Islet precursor cell (in vitro differentiated cells): ENCODE measurements around the gene KITLG.
"Not testable (repeated sequence)": the region's sequence is repeated elsewhere in the genome, so short reads cannot be mapped to it uniquely, and the experiment has no call there.

Experiments
- DNase-seq: peaks from one replicate; pipeline ENCODE4 v3.0.0-alpha.2; 2018

The KITLG gene

DNA sequence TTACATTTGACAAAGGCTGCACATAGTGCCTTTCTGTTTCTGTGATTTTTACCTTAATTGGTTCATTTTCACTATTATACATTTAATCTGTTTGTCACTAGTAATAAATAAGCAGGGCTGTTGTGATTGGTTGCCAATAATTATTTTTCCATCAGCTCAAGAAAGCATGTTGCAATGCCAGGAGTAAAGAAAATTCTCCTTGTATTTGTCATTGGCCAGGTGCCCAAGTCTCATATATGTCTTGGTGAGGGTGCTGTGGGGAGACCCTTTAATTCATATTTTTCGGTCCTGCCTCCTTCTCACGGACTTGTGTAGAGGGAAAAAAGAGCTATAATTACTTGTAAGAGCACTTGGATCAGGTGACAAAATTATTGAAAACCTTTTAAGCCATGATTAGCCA, 108.0 kb downstream of the KITLG start:
- no peak for DNase-seq

DNA sequence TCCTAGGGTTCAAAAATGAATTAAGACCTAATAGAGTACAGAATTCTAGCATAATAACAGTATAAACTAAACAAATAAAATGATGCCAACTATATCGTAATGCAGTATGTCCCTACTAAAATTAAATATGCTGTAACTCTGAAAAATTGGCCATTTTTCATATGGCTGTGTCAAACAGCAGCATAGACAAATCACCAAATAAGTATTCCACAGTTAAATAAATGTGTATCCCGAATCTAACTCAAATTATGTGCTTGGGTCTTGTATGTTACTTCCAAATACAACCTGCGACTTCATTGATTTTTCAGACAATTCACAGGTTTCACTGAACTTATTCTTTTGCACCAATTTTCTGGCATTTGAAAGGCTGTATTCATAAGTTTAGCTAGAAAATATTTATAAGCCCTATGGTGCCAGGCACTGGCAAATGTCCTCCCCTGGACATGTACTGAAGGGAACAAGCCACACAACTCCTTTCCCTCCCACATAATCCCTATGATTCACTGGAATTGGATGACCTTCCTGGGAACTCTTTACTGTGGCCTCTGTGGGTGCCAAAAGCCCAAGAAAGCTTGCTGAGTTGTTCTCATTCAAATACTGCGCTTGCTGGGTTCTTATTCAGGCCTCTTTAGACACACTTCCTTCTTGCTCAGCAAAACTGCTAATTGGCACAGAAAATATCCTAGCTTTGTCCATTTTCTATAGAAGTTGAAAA, 108.8 kb downstream of the KITLG start:
- no peak for DNase-seq

DNA sequence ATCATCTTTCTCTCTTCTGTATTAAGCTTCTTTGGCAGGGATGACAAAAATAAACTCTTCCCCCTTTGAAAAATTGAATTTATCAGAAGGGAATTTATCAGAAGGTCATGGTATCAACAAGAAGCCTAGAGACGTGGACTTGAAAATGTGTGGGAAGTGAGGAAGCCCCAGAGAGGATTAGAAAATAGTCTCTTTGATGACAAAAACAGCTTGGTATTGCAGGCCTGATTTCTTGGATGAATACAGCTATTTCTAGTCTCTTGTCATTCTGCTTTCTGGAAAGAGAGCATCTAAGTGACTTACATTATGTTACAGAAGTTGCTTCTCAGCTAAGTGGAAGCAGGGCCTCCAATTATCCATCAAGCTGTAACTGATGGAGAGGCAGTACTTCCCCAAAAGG, 111.1 kb downstream of the KITLG start:
- no peak for DNase-seq

DNA sequence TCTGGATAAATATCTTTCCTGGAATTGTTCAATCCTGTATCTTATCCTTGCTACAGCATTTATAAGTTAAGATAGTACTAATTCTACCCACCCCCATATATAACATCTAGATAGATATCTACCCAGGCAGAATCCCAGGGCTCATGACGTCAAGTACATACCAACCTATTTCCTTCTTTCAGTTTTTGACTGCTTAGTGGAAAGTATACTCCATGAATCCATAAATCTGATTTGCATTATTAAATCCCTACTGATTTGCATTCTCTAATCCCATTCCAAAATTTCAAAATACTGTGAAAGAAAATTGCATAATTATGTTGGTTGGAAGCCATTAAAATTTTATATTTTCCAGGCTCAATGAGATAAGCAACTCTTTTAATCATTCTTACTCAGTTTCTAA, 111.7 kb downstream of the KITLG start:
- DNase-seq: no peak

DNA sequence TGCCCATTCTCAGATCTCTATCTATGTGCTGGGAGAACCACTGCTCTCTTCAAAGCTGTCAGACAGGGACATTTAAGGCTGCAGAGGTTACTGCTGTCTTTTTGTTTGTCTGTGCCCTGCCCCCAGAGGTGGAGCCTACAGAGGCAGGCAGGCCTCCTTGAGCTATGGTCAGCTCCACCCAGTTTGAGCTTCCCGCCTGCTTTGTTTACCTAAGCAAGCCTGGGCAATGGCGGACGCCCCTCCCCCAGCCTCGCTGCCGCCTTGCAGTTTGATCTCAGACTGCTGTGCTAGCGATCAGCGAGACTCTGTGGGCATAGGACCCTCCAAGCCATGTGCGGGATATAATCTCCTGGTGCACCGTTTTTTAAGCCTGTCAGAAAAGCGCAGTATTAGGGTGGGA, 113.6 kb downstream of the KITLG start:
- not testable (repeated sequence) for DNase-seq

DNA sequence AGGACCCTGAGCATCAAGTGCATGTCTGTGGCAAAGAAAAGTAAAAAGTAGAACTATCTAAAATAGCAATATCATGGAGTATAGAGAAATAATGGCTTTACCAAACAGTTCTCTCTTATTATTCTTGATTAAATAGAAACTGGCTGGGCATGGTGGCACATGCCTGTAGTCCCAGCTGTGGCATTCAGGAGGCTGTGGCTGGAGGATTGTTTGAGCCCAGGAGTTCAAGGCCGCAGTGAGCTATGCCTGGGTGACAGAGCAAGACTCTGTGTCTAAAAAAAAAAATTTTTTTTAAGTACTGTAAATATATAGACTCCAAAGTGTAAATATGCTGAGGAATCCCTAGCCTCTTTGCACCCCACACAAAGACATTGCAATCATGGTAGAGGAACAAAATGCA, 121.9 kb downstream of the KITLG start:
- no peak for DNase-seq

DNA sequence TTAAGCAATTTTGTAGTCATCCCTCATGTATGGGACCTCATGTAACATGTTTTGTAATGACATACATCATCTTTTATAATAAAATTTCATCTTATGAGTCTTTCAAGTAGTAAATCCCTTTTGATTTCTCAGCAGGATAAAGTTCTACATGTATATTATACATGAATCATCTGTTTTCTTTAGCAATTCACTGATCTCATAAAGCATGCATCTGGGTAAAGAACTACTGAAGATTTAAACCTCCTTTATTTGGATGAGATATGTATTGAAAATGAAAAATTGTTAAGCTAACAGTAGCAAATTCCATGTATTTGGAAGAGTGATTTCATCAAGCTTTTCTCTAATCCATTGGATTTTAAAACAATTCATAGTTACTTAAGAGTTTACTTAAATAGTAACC, 126.9 kb downstream of the KITLG start:
- DNase-seq: no peak

DNA sequence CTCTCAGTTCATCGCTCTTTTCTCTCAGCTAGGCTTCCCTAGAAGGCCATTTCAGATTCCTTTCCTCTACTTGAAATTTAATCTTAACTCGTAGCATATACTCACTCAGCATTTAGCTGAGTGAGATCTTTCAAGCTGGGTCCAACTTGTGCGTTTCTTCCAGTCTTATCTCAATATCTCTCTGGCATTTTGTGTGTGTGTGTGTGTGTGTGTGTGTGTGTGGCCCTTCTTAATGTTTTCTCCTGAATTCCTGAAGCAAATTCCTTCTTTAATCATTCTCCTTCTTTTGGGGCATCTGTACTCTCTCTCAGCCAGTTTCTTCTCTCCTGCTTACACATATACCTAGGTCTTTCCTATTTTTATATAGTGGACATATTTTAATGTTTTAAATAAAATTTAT, 129.1 kb downstream of the KITLG start:
- peak; percentile 78 for DNase-seq

DNA sequence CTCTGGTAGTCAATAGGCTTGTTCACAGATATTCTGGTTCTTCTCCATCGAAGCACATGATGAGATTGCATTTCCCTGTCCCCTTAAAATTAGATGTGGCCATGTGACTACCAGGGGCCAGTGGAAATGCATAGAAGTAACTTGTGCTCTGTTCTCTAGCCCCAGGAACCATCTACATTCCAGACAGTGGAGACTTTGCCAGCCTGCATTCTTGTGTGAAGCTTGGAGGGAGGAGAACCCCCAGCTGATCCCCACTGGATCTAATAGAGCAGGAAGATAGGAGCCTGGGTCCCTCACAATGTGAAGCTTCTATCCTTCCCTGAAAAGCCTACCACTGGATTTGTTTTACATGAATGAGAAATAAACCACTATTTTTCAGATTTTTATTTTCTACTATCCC, 130.1 kb downstream of the KITLG start:
- peak; percentile 71 for DNase-seq

DNA sequence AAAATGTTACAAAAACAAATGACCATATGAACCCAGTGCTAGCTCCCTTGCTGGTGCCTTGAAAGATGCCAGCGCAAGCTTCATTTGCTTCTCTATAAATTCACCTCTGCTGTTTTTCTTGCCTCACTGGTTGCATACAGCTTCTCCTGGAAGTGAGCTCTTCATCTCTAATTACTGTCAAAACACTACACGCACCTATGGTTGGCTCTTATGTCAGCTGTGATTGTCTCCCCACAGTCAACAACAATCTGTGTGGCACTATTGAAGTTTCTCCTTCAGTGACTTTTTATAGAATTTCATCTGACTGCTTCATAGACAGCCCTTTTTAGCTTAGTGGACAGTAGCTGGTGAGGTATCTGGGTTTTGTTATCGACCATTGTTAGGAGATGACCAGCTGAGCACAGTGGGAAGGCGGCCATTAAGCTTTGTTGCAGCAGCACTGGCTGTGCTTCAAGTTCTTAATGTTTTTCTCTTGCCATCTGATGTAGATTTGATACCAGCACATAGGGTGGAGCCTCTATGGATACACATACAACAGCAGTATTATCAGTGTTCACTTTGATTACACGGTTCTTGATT, 131.8 kb downstream of the KITLG start:
- DNase-seq: no peak

DNA sequence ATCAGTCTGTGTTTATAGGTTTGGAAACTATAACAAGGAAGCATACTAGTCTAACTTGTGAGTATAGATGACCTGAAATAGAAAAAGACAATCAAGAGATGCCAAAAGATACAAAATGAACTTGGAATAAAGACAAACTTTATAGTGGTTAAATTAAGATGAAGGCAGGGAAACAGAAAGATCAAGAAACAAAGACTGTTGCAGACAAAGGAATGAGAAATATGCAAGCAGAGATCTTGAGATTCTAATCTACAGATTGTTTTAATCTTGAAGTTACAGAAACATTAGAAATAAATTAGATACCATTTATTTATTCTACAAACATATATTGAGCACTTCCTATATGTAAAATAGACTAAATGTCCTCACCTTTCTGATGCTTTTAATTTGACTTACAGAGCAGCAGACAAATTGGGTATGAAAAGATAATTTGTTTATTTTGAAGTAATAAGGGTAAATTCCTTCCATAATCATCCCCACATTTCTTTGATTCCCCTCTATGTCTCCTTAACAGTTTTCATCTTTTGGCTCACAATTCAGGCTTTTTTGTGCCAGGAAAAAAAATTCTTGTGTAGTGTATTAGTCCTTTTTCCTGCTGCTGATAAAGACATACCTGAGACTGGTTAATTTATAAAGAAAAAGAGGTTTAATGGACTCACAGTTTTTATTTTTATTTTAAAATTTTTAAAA, 134.4 kb downstream of the KITLG start:
- DNase-seq: no peak

DNA sequence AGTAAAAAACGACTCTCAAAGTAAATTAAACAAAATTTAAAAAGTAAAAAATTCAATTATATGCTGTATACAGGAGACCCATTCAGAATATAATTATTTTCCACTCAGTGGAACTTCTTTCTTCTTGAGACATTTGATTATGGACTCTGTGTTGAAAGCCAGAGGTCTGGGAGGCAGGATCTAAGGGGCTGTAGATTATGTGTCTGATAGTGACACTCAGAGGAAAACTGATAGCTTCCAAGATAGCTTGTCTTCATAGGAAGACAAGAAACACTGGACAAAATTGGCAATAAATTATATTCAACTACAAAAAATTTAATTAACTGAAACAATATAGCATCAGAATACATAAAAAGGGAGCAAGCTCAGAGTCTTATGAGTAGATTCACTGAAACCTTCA, 135.8 kb downstream of the KITLG start:
- DNase-seq: no peak
